Thoracic aorta (tissue), 2 donors: Measurements from ENCODE around the gene CRTC3. TPM values are rescaled to one million over a fixed set of nuclear protein-coding genes. Genes with fewer than 3 reads are reported as not detected.

Experiments
- ATAC-seq: fragments of 150-250 bp; one replicate; pipeline ENCODE4 v1.8.0; 2017; ENCODE audit warnings: low read depth; ENCODE audit not compliant: insufficient number of reproducible peaks, low FRiP score
- DNase-seq: peaks from one replicate; pipeline ENCODE4 v3.0.0-alpha.2; 2020; ENCODE audit warnings: low spot score
- H3K27ac ChIP-seq, 2 donors: fragments of 200-600 bp; sonication (generic); 1 replicate in 1 of 2; 2 replicates in 1 of 2; pipeline ENCODE4 v1.5.1; 2016; ENCODE audit warnings: mild to moderate bottlenecking in 2 of 2, moderate library complexity in 2 of 2
- H3K27me3 ChIP-seq: fragments of 200-600 bp; sonication (generic); replicated peaks from 2 replicates; pipeline ENCODE4 v1.6.0; 2016; ENCODE audit warnings: mild to moderate bottlenecking; ENCODE audit not compliant: insufficient read depth
- H3K36me3 ChIP-seq: fragments of 200-600 bp; sonication (generic); one replicate; pipeline ENCODE4 v1.5.1; 2016
- H3K4me1 ChIP-seq, 2 donors: fragments of 200-600 bp; sonication (generic); 1 replicate in 1 of 2; 2 replicates in 1 of 2; pipeline versions ENCODE4 v1.5.1 to v1.6.0; 2016; ENCODE audit warnings: low read depth in 2 of 2, mild to moderate bottlenecking in 1 of 2; ENCODE audit not compliant: control insufficient read depth in 1 of 2
- H3K4me3 ChIP-seq: fragments of 200-600 bp; sonication (generic); 2 replicates; pipeline ENCODE4 v1.5.1; 2016; ENCODE audit warnings: mild to moderate bottlenecking
- H3K9me3 ChIP-seq: fragments of 200-600 bp; sonication (generic); 2 replicates; pipeline ENCODE4 v1.5.1; 2016
- total RNA-seq, 2 donors: library from RNA; depleted of rRNA; stranded (reverse); fragments of >200 nt; gene quantifications; one replicate each; pipeline versions ENCODE4 v1.1.0 to v1.2.3, GENCODE V29; 2016
- TF ChIP-seq, protein P1 (sequence below): fragments of 200-600 bp; sonication (generic); IDR thresholded peaks from one replicate; pipeline ENCODE4 v1.5.1; 2019; ENCODE audit warnings: antibody characterized with exemption

The CRTC3 gene
- total RNA-seq, 2 donors from 2014 or later: 73.2 to 89.8 TPM

DNA sequence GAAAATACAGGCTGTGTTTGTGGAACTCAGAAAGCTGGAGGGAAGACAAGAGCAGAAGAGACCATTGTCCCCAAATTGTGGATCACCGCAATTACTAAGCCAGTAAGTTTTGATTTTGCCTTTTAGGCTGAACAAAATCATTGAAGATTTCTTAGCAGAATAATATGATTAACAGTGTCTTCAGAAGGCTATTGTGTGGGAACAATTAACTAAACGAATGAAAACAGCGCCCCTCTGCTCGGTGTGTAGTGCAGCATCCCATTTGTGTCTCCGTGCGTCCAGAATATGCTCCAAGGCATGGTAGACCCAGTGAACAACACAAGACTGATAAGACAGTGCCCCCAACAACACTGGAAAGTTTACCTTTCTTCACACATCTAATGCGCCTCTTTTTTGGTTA lies 71.2 kb downstream of the CRTC3 start:
- ATAC-seq (no peak), DNase-seq (no peak)
- peak overlapping the region in 1 of 2 donors; percentile 26 for H3K27ac ChIP-seq

DNA sequence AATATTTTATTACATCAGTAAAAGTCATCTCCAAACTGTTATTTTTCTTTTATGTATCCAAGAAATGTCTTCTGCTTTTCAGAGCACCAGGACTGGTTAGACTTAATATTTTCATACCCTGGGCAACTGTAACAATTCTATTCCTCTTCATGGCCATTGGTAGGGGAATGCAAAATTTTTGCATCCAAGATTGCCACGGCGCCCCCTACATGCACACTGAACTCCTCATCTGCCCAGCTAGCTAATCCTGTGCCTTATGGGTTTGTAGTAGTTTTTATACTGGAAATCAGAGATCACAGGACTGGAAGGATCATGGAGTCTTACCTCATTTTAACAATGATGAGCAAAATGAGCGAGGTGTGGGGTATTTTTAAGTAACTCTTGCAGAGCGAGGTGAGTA lies 74.2 kb downstream of the CRTC3 start:
- Histone ChIP-seq H3K4me3 (no peak overlapping the region), H3K27ac (no peak overlapping the region), H3K9me3 (no peaks in the 10 kb centered on the region), H3K4me1 (peaks cover 10 to 32% of the 10 kb centered on the region in 2 donors), H3K27me3 (no peaks in the 10 kb centered on the region), H3K36me3 (no peaks in the 10 kb centered on the region)
- no peak for ATAC-seq
- no peak for DNase-seq
- TF ChIP-seq, protein P1, sequence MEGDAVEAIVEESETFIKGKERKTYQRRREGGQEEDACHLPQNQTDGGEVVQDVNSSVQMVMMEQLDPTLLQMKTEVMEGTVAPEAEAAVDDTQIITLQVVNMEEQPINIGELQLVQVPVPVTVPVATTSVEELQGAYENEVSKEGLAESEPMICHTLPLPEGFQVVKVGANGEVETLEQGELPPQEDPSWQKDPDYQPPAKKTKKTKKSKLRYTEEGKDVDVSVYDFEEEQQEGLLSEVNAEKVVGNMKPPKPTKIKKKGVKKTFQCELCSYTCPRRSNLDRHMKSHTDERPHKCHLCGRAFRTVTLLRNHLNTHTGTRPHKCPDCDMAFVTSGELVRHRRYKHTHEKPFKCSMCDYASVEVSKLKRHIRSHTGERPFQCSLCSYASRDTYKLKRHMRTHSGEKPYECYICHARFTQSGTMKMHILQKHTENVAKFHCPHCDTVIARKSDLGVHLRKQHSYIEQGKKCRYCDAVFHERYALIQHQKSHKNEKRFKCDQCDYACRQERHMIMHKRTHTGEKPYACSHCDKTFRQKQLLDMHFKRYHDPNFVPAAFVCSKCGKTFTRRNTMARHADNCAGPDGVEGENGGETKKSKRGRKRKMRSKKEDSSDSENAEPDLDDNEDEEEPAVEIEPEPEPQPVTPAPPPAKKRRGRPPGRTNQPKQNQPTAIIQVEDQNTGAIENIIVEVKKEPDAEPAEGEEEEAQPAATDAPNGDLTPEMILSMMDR: no peak

More for the DNA sequence above, 71.2 kb downstream of the CRTC3 start:
- Histone ChIP-seq H3K27me3 (no peaks in the 10 kb centered on the region), H3K36me3 (no peaks in the 10 kb centered on the region), H3K4me1 (peaks cover 25 to 48% of the 10 kb centered on the region in 2 donors), H3K4me3 (no peak overlapping the region), H3K9me3 (no peaks in the 10 kb centered on the region)
- TF ChIP-seq, protein P1: no peak

DNA sequence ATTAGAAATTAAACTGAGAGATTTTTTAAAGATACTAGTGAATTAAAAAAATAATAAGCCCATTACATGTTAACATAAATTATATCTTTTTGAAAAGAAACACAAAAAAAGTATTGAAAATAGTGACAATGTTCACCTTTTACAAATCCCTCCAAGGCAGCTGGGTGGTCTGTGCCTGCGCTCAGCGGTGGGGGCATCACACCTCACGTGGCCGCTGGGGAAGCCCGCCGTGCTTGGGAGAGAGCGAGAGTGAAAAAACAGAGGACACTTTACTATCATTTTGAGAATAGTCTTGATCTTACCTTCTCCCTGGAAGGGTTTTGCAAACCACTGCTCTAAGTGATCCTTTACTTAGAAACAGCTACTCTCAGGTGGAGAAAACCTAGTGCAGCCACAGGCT lies 76.9 kb downstream of the CRTC3 start:
- ATAC-seq: no peak
- no peak for DNase-seq
- Histone ChIP-seq H3K4me3 (no peak overlapping the region), H3K27me3 (no peaks in the 10 kb centered on the region), H3K27ac (no peak overlapping the region), H3K4me1 (peaks cover 30 to 55% of the 10 kb centered on the region in 2 donors), H3K9me3 (no peaks in the 10 kb centered on the region), H3K36me3 (no peaks in the 10 kb centered on the region)
- TF ChIP-seq, protein P1: no peak

DNA sequence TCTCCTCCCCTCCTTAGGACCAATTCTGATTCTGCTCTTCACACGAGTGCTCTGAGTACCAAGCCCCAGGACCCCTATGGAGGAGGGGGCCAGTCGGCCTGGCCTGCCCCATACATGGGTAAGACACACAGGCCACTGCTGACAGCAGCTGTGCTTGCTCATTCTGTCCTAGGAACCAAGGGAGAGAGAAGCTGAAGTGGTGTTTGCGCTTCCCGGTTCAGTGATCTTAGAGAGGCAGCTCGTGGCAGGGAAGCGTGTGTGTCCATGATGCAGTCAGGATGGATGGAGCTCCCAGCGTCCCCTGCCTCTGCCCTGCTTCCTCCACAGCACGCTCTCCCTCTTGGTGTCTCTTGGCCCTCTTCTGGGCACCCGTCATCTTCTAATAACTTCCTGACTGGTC lies 77.6 kb downstream of the CRTC3 start:
- Histone ChIP-seq H3K9me3 (no peaks in the 10 kb centered on the region), H3K4me1 (peaks cover 25 to 55% of the 10 kb centered on the region in 2 donors), H3K27me3 (no peaks in the 10 kb centered on the region), H3K4me3 (no peak overlapping the region), H3K36me3 (no peaks in the 10 kb centered on the region), H3K27ac (peak overlapping the region; percentile 65 to 82)
- ATAC-seq (no peak), DNase-seq (no peak)
- TF ChIP-seq, protein P1: no peak

DNA sequence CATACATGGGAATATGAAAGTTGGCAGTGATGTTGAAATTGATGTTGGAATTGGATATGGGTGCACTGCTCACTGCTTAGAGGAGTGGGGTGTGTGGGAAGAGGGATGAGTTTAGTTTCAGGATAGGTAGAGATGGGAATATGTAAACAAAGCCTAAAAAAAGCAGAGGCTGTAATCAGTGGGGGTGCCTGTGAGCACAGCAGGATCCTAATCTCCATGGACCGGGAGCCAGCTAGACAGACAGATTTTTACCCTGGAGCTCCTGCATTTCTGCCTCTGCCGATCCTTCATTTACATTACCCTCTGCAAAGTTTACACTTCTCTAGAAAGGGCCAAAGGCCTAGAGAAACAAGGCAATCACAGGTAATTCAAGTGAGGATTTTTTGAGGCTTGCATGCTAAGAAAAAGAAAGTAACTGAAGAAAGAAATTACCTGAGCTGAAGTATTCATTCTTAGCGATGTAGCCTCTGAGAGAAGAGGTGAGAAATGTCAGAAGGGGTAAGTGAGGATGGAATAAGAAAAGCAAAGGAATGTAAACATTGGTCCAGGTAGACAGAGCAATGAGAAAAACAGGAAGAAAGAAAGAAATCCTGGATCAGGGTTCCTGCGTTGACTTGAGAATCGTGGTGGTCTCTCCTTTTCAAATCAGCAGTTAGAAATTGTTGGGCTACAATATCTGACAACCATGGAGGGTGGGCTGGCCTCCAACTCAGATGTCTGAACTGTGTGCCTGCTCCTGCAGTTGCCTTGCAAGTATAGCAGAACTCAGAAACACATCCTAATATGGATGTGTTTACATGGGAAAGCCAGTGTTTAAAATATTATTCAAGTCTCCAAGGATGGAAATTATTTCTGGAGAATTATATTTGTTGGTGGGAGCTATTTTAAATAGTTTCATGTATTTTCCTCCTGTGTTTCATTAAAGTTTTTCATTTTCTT lies 79.8 kb downstream of the CRTC3 start:
- ATAC-seq (no peak), DNase-seq (no peak)
- TF ChIP-seq, protein P1: no peak
- H3K27ac ChIP-seq: peak overlapping the region; percentile 65 to 82
- H3K27me3 ChIP-seq: no peaks in the 10 kb centered on the region
- H3K9me3 ChIP-seq: no peaks in the 10 kb centered on the region
- peaks cover 25 to 58% of the 10 kb centered on the region in 2 donors for H3K4me1 ChIP-seq
- peak overlapping the region; percentile 53 for H3K4me3 ChIP-seq
- no peaks in the 10 kb centered on the region for H3K36me3 ChIP-seq
